Spleen (tissue), 7 donors: ENCODE measurements around the gene NUP210.

Experiments used
- POLR2A ChIP-seq, 3 donors: fragments of 450-650 bp; IDR thresholded peaks; one replicate each; pipeline ENCODE4 v1.5.1; 2017; ENCODE audit warnings: antibody characterized with exemption in 3 of 3, mild to moderate bottlenecking in 1 of 3
- POLR2AphosphoS5 ChIP-seq, 3 donors: sonication (generic); formaldehyde crosslinking; IDR thresholded peaks; one replicate each; pipeline ENCODE4 v1.5.1; 2017; ENCODE audit warnings: antibody characterized with exemption in 3 of 3
- TF ChIP-seq, protein P1 (sequence below), 11 experiments: fragments of 200-600 bp in 7 of 11; fragments of 450-650 bp in 4 of 11; sonication (generic) in 4 of 11; IDR thresholded peaks in 8 of 11; conservative IDR thresholded peaks in 3 of 11; 1 replicate in 7 of 11; 2 replicates in 4 of 11; pipeline versions ENCODE4 v1.4.0 to v1.8.0; 2016 to 2021; ENCODE audit warnings: antibody characterized with exemption in 11 of 11, inconsistent platforms in 4 of 11, mild to moderate bottlenecking in 1 of 11
- donor health status: DM: no; HTN: no; CAD: no; lungs with moderate emphysema.
- donor health status: DM: no; HTN: no; CAD: no.
- donor health status: DM: no; HTN: no; CAD: no.

DNA sequence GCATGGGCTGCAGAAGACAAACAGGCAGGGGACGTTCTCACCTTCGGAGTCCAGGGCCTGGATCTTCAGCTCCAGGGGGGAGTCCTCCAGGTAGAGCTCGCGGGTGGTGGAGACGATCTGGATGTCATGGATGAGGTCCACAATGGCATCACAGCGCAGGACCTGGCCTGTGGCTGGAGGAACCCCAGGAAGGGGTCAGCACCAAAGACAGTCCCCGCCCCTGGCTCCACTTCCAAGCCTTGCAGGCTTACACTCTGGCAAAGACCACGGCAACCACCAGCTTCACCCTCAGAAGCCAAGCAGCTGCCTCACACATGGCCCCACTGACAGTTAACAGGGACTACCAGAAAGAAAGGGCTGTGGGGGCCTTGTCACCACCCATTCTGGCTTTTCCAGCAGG is 22.8 kb downstream of the NUP210 start:
- TF ChIP-seq, protein P1, sequence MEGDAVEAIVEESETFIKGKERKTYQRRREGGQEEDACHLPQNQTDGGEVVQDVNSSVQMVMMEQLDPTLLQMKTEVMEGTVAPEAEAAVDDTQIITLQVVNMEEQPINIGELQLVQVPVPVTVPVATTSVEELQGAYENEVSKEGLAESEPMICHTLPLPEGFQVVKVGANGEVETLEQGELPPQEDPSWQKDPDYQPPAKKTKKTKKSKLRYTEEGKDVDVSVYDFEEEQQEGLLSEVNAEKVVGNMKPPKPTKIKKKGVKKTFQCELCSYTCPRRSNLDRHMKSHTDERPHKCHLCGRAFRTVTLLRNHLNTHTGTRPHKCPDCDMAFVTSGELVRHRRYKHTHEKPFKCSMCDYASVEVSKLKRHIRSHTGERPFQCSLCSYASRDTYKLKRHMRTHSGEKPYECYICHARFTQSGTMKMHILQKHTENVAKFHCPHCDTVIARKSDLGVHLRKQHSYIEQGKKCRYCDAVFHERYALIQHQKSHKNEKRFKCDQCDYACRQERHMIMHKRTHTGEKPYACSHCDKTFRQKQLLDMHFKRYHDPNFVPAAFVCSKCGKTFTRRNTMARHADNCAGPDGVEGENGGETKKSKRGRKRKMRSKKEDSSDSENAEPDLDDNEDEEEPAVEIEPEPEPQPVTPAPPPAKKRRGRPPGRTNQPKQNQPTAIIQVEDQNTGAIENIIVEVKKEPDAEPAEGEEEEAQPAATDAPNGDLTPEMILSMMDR (IDR thresholded peaks at IDR 0.05 in 8 of 11, conservative IDR thresholded peaks at IDR 0.05 in 3 of 11), result no peak
- TF ChIP-seq POLR2A (IDR thresholded peaks at IDR 0.05) (no peak), POLR2AphosphoS5 (IDR thresholded peaks at IDR 0.05) (no peak)
